ENCODE data around the gene MFSD12.

DNA sequence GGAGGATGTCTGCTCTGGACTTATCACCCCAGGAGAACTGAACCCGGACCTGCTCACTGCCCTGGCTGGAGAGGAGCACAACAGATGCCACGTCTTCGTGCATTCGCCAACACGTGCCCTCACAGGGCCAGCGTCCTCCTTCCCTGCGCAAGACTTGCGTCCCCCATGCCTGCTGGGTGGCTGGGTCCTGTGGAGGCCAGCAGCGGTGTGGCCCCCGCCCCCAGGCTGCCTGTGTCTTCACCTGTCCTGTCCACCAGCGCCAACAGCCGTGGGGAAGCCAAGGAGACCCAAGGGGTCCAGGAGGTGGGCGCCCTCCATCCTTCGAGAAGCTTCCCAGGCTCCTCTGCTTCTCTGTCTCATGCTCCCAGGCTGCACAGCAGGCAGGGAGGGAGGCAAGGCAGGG lies 21.8 kb downstream of the MFSD12 start:
- TF ChIP-seq, protein P1, sequence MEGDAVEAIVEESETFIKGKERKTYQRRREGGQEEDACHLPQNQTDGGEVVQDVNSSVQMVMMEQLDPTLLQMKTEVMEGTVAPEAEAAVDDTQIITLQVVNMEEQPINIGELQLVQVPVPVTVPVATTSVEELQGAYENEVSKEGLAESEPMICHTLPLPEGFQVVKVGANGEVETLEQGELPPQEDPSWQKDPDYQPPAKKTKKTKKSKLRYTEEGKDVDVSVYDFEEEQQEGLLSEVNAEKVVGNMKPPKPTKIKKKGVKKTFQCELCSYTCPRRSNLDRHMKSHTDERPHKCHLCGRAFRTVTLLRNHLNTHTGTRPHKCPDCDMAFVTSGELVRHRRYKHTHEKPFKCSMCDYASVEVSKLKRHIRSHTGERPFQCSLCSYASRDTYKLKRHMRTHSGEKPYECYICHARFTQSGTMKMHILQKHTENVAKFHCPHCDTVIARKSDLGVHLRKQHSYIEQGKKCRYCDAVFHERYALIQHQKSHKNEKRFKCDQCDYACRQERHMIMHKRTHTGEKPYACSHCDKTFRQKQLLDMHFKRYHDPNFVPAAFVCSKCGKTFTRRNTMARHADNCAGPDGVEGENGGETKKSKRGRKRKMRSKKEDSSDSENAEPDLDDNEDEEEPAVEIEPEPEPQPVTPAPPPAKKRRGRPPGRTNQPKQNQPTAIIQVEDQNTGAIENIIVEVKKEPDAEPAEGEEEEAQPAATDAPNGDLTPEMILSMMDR (IDR thresholded peaks at IDR 0.05; ENCODE audit: low read depth, low read length, missing input control), result no peak
- TF ChIP-seq TAF1 (conservative IDR thresholded peaks at IDR 0.05) (no peak), RAD21 (IDR thresholded peaks at IDR 0.05) (no peak), GABPA (IDR thresholded peaks at IDR 0.05 in 1 of 2, conservative IDR thresholded peaks at IDR 0.05 in 1 of 2) (no peak), SP1 (IDR thresholded peaks at IDR 0.05) (no peak), HNF4G (IDR thresholded peaks at IDR 0.05) (no peak), YY1 (IDR thresholded peaks at IDR 0.05) (no peak), EGR1 (IDR thresholded peaks at IDR 0.05; ENCODE audit: low read depth in 2 of 2) (no peak), JUND (IDR thresholded peaks at IDR 0.05) (no peak), RXRA (IDR thresholded peaks at IDR 0.05) (no peak)
- TF ChIP-seq, protein P2, sequence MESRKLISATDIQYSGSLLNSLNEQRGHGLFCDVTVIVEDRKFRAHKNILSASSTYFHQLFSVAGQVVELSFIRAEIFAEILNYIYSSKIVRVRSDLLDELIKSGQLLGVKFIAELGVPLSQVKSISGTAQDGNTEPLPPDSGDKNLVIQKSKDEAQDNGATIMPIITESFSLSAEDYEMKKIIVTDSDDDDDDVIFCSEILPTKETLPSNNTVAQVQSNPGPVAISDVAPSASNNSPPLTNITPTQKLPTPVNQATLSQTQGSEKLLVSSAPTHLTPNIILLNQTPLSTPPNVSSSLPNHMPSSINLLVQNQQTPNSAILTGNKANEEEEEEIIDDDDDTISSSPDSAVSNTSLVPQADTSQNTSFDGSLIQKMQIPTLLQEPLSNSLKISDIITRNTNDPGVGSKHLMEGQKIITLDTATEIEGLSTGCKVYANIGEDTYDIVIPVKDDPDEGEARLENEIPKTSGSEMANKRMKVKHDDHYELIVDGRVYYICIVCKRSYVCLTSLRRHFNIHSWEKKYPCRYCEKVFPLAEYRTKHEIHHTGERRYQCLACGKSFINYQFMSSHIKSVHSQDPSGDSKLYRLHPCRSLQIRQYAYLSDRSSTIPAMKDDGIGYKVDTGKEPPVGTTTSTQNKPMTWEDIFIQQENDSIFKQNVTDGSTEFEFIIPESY (IDR thresholded peaks at IDR 0.05), result no peak
- TF ChIP-seq, protein P3, sequence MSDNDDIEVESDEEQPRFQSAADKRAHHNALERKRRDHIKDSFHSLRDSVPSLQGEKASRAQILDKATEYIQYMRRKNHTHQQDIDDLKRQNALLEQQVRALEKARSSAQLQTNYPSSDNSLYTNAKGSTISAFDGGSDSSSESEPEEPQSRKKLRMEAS (IDR thresholded peaks at IDR 0.05), result no peak
- TF ChIP-seq, protein P4, sequence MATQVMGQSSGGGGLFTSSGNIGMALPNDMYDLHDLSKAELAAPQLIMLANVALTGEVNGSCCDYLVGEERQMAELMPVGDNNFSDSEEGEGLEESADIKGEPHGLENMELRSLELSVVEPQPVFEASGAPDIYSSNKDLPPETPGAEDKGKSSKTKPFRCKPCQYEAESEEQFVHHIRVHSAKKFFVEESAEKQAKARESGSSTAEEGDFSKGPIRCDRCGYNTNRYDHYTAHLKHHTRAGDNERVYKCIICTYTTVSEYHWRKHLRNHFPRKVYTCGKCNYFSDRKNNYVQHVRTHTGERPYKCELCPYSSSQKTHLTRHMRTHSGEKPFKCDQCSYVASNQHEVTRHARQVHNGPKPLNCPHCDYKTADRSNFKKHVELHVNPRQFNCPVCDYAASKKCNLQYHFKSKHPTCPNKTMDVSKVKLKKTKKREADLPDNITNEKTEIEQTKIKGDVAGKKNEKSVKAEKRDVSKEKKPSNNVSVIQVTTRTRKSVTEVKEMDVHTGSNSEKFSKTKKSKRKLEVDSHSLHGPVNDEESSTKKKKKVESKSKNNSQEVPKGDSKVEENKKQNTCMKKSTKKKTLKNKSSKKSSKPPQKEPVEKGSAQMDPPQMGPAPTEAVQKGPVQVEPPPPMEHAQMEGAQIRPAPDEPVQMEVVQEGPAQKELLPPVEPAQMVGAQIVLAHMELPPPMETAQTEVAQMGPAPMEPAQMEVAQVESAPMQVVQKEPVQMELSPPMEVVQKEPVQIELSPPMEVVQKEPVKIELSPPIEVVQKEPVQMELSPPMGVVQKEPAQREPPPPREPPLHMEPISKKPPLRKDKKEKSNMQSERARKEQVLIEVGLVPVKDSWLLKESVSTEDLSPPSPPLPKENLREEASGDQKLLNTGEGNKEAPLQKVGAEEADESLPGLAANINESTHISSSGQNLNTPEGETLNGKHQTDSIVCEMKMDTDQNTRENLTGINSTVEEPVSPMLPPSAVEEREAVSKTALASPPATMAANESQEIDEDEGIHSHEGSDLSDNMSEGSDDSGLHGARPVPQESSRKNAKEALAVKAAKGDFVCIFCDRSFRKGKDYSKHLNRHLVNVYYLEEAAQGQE (IDR thresholded peaks at IDR 0.05), result no peak
- TF ChIP-seq, protein P5, sequence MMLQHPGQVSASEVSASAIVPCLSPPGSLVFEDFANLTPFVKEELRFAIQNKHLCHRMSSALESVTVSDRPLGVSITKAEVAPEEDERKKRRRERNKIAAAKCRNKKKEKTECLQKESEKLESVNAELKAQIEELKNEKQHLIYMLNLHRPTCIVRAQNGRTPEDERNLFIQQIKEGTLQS (IDR thresholded peaks at IDR 0.05), result no peak

Measured in liver (tissue), 3 donors.